Measurements from ENCODE around the gene PCSK7.

PCSK7 gene

DNA sequence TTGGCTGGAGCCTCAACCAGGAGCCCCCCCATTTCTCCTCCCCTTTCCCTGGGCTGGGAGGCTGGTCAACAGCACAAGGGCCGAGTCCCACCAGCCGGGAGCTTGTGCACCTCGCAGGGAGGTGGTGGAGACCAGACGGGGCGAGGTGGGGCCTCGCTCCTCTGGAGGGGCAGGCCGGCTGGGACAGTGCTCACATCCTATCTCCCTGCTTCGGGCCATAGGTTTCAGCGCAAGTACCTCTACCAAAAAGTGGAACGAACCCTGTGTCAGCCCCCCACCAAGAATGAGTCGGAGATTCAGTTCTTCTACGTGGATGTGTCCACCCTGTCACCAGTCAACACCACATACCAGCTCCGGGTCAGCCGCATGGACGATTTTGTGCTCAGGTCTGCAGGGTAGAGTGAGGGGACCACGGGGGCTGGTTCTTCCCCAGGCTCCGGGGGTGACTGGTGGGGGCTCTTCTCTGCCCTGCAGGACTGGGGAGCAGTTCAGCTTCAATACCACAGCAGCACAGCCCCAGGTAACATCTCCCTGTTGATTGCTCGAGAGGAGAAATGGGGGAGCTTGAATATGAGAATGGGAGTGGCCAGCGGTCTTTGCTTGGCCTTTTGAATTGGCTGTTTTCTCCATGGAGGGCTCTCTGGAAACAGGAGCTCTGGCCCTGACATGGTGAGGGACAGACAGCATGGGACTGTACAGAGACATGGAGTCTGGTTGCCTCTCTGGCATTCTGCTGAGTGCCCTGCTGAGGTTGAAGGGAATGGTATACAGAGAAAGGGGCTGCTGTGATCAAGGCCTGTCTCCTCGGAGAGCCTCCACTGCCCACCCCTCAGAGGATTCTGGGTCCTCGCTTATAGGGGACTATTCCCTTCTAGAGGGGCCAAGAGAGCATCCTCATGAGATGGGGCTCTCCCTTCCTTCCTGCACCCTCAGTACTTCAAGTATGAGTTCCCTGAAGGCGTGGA lies 50.0 kb downstream of the PCSK7 start:
- no peak for DNase-seq

DNA sequence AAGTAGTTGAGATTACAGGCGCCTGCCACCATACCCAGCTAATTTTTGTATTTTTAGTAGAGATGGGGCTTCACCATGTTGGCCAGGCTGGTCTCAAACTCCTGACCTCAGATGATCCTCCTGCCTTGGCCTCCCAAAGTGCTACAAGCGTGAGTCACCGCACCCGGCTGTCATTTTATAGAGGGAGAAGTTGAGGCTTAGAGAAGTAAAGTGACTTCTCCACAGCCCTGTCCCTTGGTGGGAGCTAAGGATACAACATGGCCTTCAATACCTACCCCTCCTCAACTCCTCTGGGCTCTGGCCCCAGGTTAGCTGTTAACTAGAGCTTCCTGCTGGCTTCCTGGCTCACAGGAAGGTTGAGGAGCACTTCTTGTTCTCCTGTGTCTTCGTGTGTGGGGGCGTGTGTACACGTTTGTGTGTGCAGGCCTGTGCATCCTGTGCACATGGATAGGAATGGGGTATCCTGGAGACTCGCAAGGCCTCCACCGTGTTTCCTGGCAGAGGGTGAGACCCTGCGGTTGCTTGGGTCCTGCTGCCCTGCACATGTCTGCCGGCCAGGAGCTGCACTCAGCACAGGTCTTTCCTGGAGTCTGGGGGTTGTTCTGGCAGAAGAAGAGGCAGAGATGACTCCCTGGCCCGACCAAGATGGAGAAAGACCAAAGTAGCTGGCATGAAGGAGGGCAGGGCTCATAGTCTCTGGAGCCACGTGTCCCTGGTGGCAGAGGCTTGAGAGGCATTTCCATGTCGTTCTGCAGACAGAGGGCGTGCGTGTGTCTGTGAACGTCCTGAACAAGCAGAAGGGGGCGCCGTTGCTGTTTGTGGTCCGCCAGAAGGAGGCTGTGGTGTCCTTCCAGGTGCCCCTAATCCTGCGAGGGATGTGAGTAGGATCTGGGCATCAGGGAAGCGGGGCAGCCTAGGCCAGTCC lies 51.0 kb downstream of the PCSK7 start:
- no peak for DNase-seq

DNA sequence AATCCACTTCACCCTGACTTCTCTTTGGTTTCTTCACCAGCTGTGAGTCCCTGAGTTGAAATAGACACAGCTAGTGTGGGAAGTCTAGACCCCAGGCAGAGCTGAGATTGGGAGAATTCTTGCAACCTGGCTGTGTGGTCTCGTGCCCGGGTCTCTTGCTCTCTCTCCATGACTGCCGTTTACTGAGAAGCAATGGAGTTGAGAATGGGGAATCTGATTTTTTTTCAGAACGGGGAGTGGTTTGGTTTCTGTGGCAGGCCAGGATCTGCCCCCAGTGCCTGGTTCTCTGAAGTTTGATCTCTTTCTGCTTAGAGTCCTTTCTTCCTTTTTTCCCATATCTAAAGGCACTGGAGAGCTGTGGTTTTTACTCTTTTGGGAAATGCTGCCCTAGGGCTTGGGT lies 51.9 kb downstream of the PCSK7 start:
- no peak for DNase-seq

DNA sequence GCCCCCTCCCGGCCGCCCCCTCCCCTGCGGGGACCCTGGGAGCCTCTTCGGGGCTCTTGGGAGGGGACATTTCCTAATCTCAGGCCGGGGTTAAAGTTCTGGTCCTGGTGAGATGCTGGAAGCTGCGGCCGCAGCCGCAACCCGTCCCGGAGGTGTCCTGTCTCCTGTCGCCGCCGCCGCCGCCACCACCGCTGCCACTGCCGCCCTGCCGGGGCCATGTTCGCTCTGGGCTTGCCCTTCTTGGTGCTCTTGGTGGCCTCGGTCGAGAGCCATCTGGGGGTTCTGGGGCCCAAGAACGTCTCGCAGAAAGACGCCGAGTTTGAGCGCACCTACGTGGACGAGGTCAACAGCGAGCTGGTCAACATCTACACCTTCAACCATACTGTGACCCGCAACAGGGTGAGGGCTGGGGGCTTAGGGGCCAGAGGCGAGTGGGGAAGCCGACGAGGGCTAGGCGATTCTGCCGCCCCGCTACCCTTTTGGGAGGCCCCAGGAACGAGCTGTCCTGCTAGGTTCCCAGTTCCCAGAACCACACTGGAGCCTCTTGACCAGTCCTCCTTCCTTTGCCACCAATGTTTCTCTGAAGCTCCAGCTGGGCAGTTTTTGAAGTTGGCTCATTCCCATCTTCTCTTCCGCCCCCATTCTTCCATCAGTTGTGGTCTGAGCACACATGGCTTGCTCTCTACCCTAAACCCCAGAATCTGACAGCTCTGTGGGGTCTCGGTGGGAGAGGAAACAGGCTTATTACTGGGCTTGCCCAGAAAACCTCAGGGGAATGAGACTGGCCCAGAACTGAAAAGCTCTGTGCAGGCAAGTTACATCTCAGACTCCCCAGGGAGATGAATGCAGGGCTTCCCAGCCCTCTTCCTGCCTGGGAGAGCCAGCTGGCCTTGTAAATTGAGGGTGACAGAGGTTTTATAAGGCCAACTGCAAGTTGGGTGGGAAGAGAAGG lies 52.5 kb downstream of the PCSK7 start:
- DNase-seq = no peak

DNA sequence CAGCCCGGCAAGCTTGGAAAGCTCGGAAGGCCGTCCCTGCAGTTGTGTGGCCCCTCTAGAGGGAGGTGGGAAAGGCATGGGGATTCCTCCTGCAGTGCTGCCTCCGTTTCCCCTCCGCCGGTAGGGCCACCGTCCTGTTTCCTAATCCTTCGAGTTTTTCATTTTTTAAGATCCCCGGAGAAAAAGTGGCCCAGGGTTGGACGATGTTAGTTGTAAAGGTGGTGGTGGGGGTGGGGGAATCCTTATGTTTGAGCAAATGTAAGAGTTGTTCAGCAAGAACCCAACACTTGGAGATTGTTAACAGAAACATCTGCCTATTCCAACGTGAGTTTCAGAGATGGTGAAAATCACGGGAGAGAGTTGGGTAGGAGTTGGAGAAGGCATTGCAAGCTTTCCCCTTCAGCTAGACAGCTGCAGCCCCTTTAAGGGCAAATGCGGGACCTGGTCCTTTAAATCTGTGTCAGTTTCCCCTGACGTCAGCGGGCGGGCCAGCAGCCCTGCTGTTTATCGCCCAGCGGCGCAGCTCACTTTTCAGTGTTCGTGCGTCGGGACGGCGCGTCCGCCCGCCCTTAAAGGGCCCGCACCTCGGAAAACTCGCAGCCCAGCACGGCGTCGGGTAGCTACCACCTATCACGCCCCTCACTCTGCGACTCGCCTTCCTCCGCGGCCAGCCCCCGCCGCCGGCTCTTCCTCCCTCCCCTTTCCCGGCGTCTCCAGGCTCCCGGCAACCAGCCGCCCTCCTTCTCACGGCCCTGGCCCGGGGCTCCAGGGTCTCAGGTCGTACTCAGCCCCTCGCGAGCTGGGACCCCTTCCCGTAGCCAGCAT lies 53.5 kb downstream of the PCSK7 start, which contains the start of gene SIDT2:
TSS of gene SIDT2 (plus strand) at position 534 of the 825 bp plus-strand sequence. CDS start 521 bp downstream, outside the sequence.
- DNase-seq = peak; percentile 81

DNA sequence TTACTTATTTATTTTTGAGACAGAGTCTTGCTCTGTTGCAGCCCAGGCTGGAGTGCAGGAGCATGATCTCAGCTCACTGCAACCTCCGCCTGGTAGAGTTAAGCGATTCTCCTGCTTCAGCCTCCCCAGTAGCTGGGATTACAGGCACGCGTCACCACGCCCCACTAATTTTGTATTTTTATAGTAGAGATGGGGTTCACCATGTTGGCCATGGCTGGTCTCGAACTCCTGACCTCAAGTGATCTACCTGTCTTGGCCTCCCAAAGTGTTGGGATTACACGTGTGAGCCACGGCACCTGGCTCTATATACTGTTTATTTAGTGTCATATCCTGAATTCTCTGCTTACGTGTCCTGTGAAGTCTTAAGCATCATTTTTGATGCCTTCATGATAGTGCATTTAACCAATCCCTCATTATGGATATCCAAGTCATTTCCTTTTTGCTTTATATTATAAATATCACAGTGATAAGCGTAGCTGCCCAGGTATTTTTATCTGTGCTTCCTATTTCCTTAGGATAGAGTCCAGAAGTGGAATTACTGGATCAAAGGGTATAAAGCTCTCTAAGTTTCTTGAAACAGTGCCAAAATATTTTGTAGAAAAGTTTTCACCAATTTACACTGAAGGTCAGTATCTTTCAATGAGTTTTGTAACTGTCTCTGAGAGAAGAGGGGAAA lies 54.2 kb downstream of the PCSK7 start:
- no peak for DNase-seq

DNA sequence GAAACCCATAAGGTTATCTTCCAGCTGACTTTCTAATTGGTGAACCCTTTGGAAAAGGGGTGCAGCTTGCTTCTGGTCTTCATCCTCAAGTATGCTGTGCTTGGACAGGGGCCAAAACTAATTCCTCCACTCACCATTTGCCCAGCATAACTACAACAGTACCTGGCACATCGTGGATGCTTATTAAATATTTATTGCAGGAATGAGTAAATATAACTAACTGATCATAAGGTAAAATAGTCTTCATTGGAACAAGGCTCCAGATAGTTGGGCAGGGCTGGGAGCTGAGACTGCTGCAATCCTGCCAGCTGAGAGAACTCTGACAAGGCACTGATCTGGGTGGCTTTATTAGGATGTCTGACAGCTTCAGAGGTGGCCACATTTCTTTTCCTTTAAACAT lies 55.7 kb downstream of the PCSK7 start:
- DNase-seq = no peak

DNA sequence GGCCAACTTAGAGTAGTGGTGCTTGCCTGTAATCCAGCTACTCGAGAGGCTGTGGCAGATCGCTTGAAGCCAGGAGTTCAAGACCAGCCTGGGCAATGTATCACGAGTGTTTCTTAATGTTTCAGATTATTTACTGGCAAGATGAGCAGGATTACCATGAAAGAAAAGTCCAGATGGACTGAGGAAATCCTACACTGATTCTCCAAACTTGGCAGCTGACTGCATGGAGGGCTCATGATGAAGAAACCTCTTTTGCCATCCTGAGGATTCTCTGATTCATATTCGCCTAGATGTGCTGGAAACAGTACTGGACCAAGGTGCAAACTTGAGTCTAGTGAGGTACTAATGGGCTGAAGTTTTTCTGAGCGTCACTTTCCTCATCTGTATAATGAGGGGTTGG lies 56.1 kb downstream of the PCSK7 start:
- no peak for DNase-seq

DNA sequence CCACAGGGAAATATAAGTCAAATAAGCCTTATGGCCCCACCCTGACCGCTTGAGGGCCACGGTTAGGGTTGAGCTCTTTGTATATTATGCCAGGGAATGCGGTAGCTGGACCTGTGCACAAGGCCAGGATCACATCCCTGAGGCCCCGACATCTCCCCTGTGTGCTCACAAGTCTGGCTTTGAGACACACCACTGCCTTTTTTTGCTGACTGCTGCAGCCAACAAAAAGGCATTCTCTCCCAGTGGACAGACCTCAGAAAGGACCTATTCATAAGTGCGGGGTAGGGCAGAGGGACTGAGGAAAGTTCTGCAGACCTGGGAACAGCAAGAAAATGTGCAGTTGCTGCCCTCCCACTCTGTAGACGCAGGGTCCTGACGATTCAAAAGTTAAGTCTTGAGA lies 56.8 kb downstream of the PCSK7 start:
- no peak for DNase-seq

DNA sequence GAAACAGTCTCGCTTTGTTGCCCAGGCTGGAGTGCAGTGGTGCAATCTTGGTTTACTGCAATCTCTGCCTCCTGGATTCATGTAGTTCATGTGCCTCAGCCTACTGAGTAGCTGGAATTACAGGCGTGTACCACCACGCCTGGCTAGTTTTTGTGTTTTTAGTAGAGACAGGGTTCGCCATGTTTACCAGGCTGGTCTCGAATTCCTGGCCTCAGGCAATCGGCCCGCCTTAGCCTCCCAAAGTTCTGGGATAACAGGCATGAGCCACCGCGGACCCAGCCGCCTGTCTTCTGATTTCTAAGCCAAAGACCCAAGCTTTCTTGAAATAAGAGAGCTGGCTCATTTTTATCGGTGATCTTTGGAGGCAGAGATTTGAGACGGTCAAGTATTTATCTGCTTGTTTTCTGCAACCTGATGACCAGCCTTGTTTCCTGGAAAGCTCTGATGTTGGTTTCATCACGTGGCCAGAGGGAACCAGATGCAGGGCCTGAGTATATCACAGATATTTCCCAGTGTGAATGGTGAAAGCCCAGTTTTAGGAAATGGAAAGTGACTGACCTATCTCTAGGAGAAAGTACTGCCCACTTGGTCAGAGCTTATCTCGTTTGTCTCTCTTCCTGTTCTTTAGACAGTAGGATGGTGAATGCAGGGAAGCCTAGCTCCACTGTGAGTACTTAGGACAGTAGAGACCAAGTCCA lies 59.0 kb downstream of the PCSK7 start:
- DNase-seq = no peak

DNA sequence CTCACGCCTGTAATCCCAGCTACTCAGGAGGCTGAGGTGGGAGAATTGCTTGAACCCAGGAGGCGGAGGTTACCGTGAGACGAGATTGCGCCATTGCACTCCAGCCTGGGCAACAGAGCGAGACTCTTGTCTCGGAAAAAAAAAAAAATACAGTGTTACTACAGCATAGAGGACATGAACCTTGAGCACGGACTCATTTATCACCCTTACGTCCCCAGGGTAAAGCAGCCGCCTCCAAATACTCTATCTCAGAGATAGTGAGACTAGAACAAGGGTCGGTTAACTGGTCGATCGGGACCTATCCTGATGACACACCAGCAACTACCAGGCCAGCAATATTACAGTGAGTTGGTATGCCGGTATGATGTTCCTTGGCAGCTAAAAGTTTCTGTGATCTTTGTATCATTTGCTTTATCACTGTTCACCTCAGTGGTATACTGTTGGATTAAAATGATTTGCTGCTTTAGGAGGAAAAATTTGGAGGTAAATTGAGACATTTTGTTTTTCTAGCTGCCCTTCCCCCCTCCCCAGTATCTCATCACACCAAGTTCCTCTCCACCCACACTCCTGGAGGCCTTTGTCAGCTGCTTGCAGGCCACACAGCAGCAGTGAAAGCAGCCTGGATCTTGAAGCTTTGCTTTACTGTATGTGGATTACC lies 60.3 kb downstream of the PCSK7 start:
- no peak for DNase-seq

DNA sequence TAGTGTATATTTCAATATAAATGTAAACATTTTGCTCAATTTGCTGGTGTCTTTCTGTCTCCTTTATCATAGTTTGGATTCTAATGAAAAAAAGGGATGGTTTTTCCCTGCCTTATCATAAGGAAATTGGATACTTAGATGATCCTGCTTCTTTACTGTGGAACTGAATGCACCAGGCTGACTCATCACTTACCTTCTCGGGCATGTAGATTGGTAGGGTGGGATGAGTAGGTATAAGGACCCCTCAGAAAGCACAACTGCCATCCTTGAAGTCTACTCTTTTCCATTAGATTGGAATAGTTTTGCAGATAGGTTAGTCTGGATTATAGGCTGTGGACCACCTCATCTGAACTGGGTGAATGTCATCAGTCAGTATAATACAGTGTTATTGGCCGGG lies 60.9 kb downstream of the PCSK7 start:
- no peak for DNase-seq

DNA sequence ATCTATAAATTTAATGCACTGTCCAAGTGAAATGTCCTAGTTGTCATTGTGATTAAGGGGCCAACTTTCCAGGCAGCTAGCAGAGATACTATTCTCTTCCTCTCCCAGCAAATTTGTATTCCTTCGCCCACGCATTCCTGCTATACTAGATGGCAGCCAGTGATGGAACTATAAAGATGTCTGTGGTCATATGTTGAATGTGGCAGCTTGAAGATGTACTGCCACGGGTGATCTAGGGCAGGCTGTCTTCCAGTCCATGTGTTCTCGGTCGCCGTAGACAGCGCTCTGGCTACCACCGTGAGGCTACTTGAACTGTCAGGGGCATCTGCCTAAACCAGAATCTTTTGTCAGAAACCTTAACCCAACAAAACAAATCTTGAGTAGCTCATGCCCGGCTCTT lies 61.7 kb downstream of the PCSK7 start:
- no peak for DNase-seq

DNA sequence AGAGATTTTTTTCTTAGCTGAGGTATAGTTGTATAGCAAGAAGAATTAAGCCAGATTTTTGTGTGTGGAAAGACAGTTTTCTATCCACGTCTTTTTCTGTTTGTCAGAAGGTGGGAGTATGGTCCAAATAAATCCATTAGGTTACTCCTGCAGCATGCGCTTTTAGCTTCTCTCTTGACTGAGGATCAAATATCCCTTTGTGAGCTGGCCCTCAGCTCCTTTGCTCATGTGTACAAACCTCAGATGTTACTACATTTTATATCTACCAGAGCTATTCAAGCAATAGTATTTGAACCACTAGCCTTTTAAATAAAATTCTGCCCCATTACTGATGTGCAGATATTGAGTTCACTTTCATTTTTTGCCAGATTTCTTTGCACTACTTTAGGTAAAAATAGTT lies 62.1 kb downstream of the PCSK7 start:
- no peak for DNase-seq

DNA sequence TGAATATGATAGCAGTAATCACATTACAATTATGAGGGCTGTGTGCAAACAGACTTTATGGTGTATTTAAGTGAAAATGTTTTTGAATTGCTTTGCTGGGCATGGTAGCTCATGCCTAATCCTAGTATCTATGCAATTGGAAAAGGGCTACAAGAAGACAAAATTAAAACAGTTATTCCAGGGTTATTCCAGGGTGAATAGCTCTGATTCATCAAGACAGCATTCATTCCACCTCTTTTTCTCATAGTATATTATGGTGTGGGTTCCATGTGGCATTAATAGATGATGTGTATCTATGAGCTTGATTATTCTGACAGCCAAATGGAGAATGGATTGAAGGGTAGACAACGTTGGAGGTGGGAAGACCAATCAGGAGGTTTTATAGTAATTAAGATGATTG lies 65.4 kb downstream of the PCSK7 start:
- DNase-seq = no peak

DNA sequence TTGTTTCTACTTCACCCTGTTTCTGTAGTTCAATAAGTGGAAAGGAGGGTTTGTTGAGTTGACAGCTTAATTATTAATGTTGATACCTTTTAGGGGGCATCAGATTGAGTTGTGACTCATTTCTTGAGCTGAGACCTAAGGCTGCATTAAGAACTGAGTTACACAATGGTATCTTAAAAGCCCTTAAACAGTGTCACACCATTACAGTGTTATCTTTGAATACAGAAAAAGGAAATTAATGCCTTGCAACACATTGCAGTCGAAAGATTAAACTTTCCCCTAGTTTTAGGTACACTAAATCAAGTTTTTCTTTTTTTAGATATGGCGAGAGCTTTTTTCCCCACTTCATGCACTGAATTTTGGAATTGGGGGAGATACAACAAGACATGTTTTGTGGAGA lies 71.0 kb downstream of the PCSK7 start:
- DNase-seq = no peak

DNA sequence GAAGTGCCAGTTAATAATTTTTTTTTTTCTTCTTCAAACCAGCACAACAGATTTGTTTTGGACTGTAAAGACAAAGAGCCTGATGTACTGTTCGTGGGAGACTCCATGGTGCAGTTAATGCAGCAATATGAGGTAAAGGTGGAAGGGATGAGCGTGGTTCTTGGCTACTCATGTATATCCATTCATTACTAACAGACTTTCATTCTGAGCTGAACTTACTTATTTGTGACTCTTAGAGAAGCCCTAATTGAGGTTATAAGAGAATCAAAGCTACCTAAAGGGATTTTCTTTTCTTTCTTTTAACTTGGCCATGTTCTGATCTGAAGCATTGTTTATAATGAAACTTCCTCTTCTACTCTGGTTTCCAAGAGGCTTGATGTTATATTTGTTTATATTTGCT lies 72.0 kb downstream of the PCSK7 start:
- DNase-seq = no peak

DNA sequence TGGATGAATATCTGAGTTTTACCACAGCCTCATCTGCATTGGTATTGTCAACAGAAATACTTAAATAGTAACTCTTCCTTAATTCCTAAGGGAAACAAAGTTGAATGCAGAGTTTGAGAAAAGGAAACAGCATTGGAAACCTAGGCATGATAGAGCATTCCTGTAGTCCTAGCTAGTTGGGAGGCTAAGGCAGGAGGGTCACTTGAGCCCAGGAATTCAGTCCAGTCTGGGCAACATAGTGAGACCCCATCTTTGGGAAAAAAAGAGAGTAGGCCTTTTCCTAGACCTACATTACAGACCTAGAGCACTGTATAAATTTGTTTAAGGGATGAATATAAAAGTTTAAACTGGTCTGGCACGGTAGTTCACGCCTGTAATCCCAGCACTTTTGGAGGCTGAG lies 74.4 kb downstream of the PCSK7 start:
- DNase-seq = no peak

DNA sequence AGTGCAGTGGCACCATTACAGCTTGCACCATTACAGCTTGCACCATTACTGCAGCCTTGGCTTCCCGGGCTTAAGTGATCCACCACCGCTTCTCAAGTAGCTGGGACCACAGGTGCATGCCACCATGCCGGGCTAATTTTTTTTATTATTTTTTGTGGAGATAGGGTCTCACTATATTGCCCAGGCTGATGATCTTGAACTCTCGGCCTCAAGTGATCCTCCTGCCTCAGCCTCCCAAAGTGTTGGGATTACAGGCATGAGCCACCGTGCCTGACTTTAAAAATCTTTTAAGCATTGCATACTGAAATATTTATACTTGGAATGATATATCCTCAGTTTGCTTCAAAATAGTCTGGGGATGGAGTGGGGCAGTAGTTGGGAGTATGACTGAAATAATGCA lies 77.4 kb downstream of the PCSK7 start:
- DNase-seq = no peak

Data from NCI-H2227 treated with DMSO at 0.1 percent for 48 hours (cell line).